Esophagus squamous epithelium (tissue), 4 donors: ENCODE measurements around the gene PRKAB1.

Experiments
- POLR2A ChIP-seq, 4 donors: fragments of 450-650 bp; IDR thresholded peaks; one replicate each; pipeline ENCODE4 v1.6.1; 2017; ENCODE audit warnings: antibody characterized with exemption in 4 of 4, mild to moderate bottlenecking in 4 of 4, moderate library complexity in 3 of 4
- TF ChIP-seq, protein P1 (sequence below), 6 experiments: fragments of 450-650 bp in 4 of 6; fragments of 200-600 bp in 2 of 6; sonication (generic) in 2 of 6; IDR thresholded peaks; one replicate each; pipeline ENCODE4 v1.5.1; 2016 to 2019; ENCODE audit warnings: antibody characterized with exemption in 6 of 6, mild to moderate bottlenecking in 4 of 6, moderate library complexity in 4 of 6

DNA sequence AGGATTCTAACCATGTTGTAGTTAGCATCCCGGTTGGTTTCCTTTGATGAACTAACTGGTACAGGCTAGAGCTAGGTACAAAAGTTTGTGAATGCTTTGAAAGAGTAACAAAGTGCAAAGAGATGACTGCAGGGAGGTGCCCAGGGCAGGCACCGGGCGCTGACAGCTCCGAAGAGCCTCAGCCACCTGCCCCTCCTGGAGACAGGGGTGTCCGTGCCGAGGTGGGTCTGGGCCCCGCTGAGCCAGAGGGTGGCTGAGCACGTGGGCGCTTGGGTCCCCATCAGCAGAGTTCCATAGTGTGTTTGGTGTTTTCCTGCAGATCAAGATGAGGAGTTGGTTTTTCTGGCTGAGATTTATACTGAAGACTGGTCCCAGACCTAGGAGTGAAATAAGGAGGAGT is 19.9 kb downstream of the PRKAB1 start:
- TF ChIP-seq, protein P1, sequence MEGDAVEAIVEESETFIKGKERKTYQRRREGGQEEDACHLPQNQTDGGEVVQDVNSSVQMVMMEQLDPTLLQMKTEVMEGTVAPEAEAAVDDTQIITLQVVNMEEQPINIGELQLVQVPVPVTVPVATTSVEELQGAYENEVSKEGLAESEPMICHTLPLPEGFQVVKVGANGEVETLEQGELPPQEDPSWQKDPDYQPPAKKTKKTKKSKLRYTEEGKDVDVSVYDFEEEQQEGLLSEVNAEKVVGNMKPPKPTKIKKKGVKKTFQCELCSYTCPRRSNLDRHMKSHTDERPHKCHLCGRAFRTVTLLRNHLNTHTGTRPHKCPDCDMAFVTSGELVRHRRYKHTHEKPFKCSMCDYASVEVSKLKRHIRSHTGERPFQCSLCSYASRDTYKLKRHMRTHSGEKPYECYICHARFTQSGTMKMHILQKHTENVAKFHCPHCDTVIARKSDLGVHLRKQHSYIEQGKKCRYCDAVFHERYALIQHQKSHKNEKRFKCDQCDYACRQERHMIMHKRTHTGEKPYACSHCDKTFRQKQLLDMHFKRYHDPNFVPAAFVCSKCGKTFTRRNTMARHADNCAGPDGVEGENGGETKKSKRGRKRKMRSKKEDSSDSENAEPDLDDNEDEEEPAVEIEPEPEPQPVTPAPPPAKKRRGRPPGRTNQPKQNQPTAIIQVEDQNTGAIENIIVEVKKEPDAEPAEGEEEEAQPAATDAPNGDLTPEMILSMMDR (IDR thresholded peaks at IDR 0.05) = no peak
- no peak for TF ChIP-seq POLR2A (IDR thresholded peaks at IDR 0.05)
